OCI-LY7 (cell line): ENCODE results near the gene PTP4A2. TPM values are rescaled to one million over a fixed set of nuclear protein-coding genes. Genes with fewer than 3 reads are reported as not detected.

ENCODE experiments used
- BruUV-seq: library from RNA; stranded (reverse); fragments of 400-500 nt; replicated peaks from 2 replicates; lab custom pipeline; 2021; lab: Mats Ljungman, UMichigan
- CTCF ChIA-PET: fragments of 300-600 bp; sonication (Branson Sonifier 250); formaldehyde crosslinking; loops from one replicate; lab custom pipeline; 2022; ENCODE audit warnings: antibody characterized with exemption; ENCODE audit not compliant: unreplicated experiment; lab: Charles Lee
- POLR2A ChIA-PET: fragments of 300-600 bp; sonication (Branson Sonifier 250); formaldehyde crosslinking; loops from one replicate; lab custom pipeline; 2022; ENCODE audit warnings: antibody characterized with exemption; lab: Charles Lee
- DNase-seq: peaks from one replicate; pipeline ENCODE4 v3.0.0-alpha.2; 2015; ENCODE audit warnings: low spot score
- H2AFZ ChIP-seq: fragments of 200-600 bp; sonication (generic), shearing (Covaris generic); 2 replicates; pipeline ENCODE4 v1.6.1; 2014; ENCODE audit warnings: mild to moderate bottlenecking, antibody characterized with exemption, low read length, moderate library complexity
- H3K27ac ChIP-seq: fragments of 200-600 bp; sonication (generic); 2 replicates; pipeline ENCODE4 v1.5.1; 2014; ENCODE audit warnings: mixed run types, low read depth, mild to moderate bottlenecking, moderate library complexity, low read length, inconsistent platforms; ENCODE audit not compliant: poor library complexity, severe bottlenecking
- H3K36me3 ChIP-seq: fragments of 200-600 bp; sonication (generic); 2 replicates; pipeline ENCODE4 v1.6.1; 2014; ENCODE audit warnings: mild to moderate bottlenecking, antibody characterized with exemption, low read length, moderate library complexity, mixed read lengths; ENCODE audit not compliant: insufficient read depth
- H3K4me1 ChIP-seq: fragments of 200-600 bp; sonication (generic); 2 replicates; pipeline ENCODE4 v1.5.1; 2014; ENCODE audit warnings: mild to moderate bottlenecking, low read length; ENCODE audit not compliant: insufficient read depth, poor library complexity, severe bottlenecking
- H3K4me2 ChIP-seq: fragments of 200-600 bp; sonication (generic); 2 replicates; pipeline ENCODE4 v1.6.1; 2014; ENCODE audit warnings: mild to moderate bottlenecking, low read length
- H3K4me3 ChIP-seq: fragments of 200-600 bp; sonication (generic); 2 replicates; pipeline ENCODE4 v1.5.1; 2014; ENCODE audit warnings: mild to moderate bottlenecking, low read depth, low read length; ENCODE audit not compliant: poor library complexity, severe bottlenecking
- H3K79me2 ChIP-seq: fragments of 200-600 bp; sonication (generic); 2 replicates; pipeline ENCODE4 v1.6.1; 2016; ENCODE audit warnings: low read depth, mild to moderate bottlenecking, low read length, moderate library complexity, mixed read lengths; ENCODE audit not compliant: insufficient read depth
- H3K9me2 ChIP-seq: fragments of 200-600 bp; sonication (generic); 2 replicates; pipeline ENCODE4 v1.6.1; 2016; ENCODE audit warnings: mild to moderate bottlenecking, low read length, mixed read lengths; ENCODE audit not compliant: insufficient read depth
- H3K9me3 ChIP-seq: fragments of 200-600 bp; sonication (generic); 2 replicates; pipeline ENCODE4 v1.6.1; 2014; ENCODE audit warnings: mild to moderate bottlenecking, mixed run types, low read length, mixed read lengths
- H4K20me1 ChIP-seq: fragments of 200-600 bp; sonication (generic); 2 replicates; pipeline ENCODE4 v1.6.1; 2014; ENCODE audit warnings: mild to moderate bottlenecking, antibody characterized with exemption, low read length, moderate library complexity, mixed read lengths; ENCODE audit not compliant: insufficient read depth
- EZH2phosphoT487 ChIP-seq: fragments of 200-600 bp; sonication (generic); IDR thresholded peaks from 2 replicates; pipeline ENCODE4 v1.6.1; 2018; ENCODE audit warnings: low read depth, borderline replicate concordance, mild to moderate bottlenecking, mixed run types, antibody characterized with exemption, low read length, moderate library complexity, mixed read lengths
- intact Hi-C: fragments of 100-400 bp; cut with micrococcal nuclease; formaldehyde crosslinking; loops from one replicate; pipeline ENCODE4 v1.10.0; 2022; ENCODE audit not compliant: unreplicated experiment
- total RNA-seq, 2 experiments: library from RNA; depleted of rRNA in 1 of 2; stranded (reverse); fragments of >200 nt in 1 of 2; shearing (Covaris generic) in 1 of 2; gene quantifications; 2 replicates each; pipeline ENCODE4 v1.2.3, GENCODE V29; 2014 to 2022
- TF ChIP-seq, protein P1 (sequence below): fragments of 200-600 bp; sonication (generic); conservative IDR thresholded peaks from 2 replicates; pipeline ENCODE4 v1.5.1; 2014; ENCODE audit warnings: mild to moderate bottlenecking, antibody characterized with exemption, low read length, moderate library complexity, mixed read lengths

The PTP4A2 gene
- total RNA-seq, 2 experiments from 2014 or later: 196 to 208 TPM

DNA sequence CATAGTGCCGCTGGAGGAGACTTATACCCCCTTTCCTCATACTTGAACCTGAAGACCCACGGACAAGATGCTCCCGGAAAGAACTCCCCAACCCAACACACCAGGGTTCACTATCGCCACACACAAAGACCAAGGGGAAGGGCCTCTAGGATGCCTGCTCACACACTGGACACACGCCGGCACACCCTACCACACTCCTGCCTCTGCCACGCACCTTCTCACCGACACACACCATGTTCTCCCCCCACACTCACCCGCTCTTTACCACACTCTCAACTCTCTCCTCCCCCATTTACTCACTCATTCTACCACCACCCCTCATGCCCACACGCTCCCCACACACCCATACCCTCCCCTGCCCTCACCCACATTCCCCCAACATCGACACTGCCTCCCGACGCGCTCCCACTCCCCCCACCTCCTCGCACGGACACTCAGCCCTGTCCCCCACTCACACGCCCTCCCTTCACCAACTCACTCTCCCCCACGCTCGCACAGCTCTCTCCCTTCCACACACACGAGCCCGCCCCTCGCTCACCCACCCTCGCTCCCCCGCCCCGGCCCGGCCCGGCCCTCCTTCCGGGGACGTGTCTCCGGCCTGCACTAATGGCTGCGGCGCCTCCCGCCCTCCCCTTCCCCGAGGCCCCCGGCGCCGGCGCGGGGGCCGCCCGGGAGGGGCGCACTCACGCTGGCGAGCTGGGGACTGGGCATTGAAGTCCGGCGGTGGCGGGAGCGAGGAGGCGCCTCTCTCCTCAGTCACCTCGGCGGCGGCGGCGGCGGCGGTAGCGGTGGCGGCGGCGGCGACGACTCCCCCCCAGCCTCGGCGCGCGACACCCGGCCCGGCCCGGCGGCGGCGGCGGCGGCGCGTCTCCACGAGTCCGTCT, 626 bp downstream of the PTP4A2 start:
- peak; percentile 77 for DNase-seq
- H3K9me2 ChIP-seq: no peaks in the 10 kb centered on the region
- H3K27ac ChIP-seq: peak overlapping the region; percentile 75
- H3K4me1 ChIP-seq: peaks cover 78% of the 10 kb centered on the region
- H3K9me3 ChIP-seq: no peaks in the 10 kb centered on the region
- POLR2A ChIA-PET: interaction anchor here (0.6 kb wide), 1 partner anchor 36 kb away, joined by 3 read pairs; no protein-coding TSS in a partner anchor
- intact Hi-C loops: loop anchor here (1.0 to 2.0 kb wide), 4 partner anchors 19 to 110 kb away; no protein-coding TSS in a partner anchor
- no TSS peak for BruUV-seq
- TF ChIP-seq, protein P1, sequence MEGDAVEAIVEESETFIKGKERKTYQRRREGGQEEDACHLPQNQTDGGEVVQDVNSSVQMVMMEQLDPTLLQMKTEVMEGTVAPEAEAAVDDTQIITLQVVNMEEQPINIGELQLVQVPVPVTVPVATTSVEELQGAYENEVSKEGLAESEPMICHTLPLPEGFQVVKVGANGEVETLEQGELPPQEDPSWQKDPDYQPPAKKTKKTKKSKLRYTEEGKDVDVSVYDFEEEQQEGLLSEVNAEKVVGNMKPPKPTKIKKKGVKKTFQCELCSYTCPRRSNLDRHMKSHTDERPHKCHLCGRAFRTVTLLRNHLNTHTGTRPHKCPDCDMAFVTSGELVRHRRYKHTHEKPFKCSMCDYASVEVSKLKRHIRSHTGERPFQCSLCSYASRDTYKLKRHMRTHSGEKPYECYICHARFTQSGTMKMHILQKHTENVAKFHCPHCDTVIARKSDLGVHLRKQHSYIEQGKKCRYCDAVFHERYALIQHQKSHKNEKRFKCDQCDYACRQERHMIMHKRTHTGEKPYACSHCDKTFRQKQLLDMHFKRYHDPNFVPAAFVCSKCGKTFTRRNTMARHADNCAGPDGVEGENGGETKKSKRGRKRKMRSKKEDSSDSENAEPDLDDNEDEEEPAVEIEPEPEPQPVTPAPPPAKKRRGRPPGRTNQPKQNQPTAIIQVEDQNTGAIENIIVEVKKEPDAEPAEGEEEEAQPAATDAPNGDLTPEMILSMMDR: no peak
- no peak for TF ChIP-seq EZH2phosphoT487
- peak overlapping the region; percentile 90 for H3K4me2 ChIP-seq
- H3K36me3 ChIP-seq: peaks cover 38% of the 10 kb centered on the region; the same call in 1 of the 2 replicates
- peaks cover 39% of the 10 kb centered on the region for H4K20me1 ChIP-seq
- peaks cover 52% of the 10 kb centered on the region for H3K79me2 ChIP-seq
- no peak overlapping the region for H2AFZ ChIP-seq
- CTCF ChIA-PET: interaction anchor here (0.7 to 3.1 kb wide), 2 partner anchors 26 to 134 kb away, joined by 3 to 12 read pairs; no protein-coding TSS in a partner anchor
- H3K4me3 ChIP-seq: peak overlapping the region; percentile 91

DNA sequence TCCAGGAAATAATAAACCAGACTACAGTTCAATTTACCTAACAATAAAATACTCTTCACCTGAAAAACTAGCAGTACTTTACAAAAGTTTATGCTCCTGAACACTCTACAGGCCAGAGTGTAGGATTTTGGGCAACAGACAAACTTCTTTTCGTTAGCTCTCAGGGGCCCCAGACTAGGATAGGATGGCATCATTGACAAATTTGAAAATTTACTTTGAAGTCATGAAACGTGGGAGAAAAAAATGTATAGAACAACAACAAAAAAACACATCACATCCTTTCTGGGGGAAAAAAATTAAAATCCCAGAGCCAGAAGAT, 1.2 kb downstream of the PTP4A2 start:
- TF ChIP-seq, protein P1: no peak
- no peak for TF ChIP-seq EZH2phosphoT487
- ChIA-PET POLR2A (no interaction called here), CTCF (no interaction called here)
- Histone ChIP-seq H3K36me3 (peaks cover 44% of the 10 kb centered on the region; the same call in 1 of the 2 replicates), H4K20me1 (peaks cover 45% of the 10 kb centered on the region), H3K9me3 (no peaks in the 10 kb centered on the region), H3K4me3 (peak overlapping the region; percentile 91), H3K9me2 (no peaks in the 10 kb centered on the region), H3K4me2 (peak overlapping the region; percentile 90), H3K79me2 (peaks cover 58% of the 10 kb centered on the region), H3K4me1 (peaks cover 78% of the 10 kb centered on the region), H3K27ac (peak overlapping the region; percentile 75), H2AFZ (no peak overlapping the region)
- DNase-seq: no peak
- TSS peak; percentile 21 for BruUV-seq
- intact Hi-C loops: no loop called here
